DND-41 (cell line): ENCODE measurements around the gene UBE2D2.

Experiments
- ATAC-seq: fragments of 200-7000 bp; cut with Tn5 transposase; 3 replicates; pipeline ENCODE4 v1.9.1; 2021; ENCODE audit warnings: low read depth; ENCODE audit not compliant: insufficient read depth
- DNase-seq: peaks from one replicate; pipeline ENCODE4 v3.0.0-alpha.2; 2020
- H2AFZ ChIP-seq: 2 replicates; pipeline ENCODE4 v1.6.0; 2012; ENCODE audit warnings: low read depth, low read length
- H3K27ac ChIP-seq: 2 replicates; pipeline ENCODE4 v1.5.1; 2012; ENCODE audit warnings: low read length, inconsistent platforms
- H3K27me3 ChIP-seq: fragments of 200-600 bp; sonication (generic); 2 replicates; pipeline ENCODE4 v1.6.0; 2012; ENCODE audit warnings: low read length, mild to moderate bottlenecking, inconsistent platforms; ENCODE audit not compliant: insufficient read depth, poor library complexity
- H3K36me3 ChIP-seq: 2 replicates; pipeline ENCODE4 v1.5.1; 2012; ENCODE audit warnings: low read length, inconsistent platforms; ENCODE audit not compliant: insufficient read depth
- H3K4me1 ChIP-seq: 2 replicates; pipeline ENCODE4 v1.5.1; 2012; ENCODE audit warnings: mild to moderate bottlenecking, low read length; ENCODE audit not compliant: insufficient read depth
- H3K4me2 ChIP-seq: 2 replicates; pipeline ENCODE4 v1.6.0; 2012; ENCODE audit warnings: mild to moderate bottlenecking, moderate library complexity, low read length, inconsistent platforms; ENCODE audit not compliant: insufficient read depth
- H3K4me3 ChIP-seq, 2 experiments: fragments of 200-600 bp in 1 of 2; shearing (Covaris generic) in 1 of 2; 2 replicates each; pipeline ENCODE4 v1.5.1; 2012 to 2016; ENCODE audit warnings: inconsistent platforms in 2 of 2, low read length in 2 of 2, mild to moderate bottlenecking in 2 of 2, low read depth in 1 of 2, moderate library complexity in 1 of 2
- H3K79me2 ChIP-seq: 2 replicates; pipeline ENCODE4 v1.6.0; 2012; ENCODE audit warnings: low read length, inconsistent platforms; ENCODE audit not compliant: insufficient read depth
- H3K9ac ChIP-seq: 2 replicates; pipeline ENCODE4 v1.6.0; 2012; ENCODE audit warnings: low read depth, mild to moderate bottlenecking, inconsistent platforms, low read length, moderate library complexity
- H3K9me3 ChIP-seq: 2 replicates; pipeline ENCODE4 v1.5.1; 2012; ENCODE audit warnings: low read length, moderate library complexity, mild to moderate bottlenecking, inconsistent platforms; ENCODE audit not compliant: insufficient read depth, severe bottlenecking
- H4K20me1 ChIP-seq: 2 replicates; pipeline ENCODE4 v1.6.0; 2012; ENCODE audit warnings: low read length; ENCODE audit not compliant: insufficient read depth
- CTCF ChIP-seq: IDR thresholded peaks from 2 replicates; pipeline ENCODE4 v1.5.1; 2012; ENCODE audit warnings: borderline replicate concordance, low read length, moderate library complexity, mild to moderate bottlenecking; ENCODE audit not compliant: poor library complexity, severe bottlenecking; ENCODE audit errors: extremely low read depth
- EZH2 ChIP-seq: IDR thresholded peaks from 3 replicates; pipeline ENCODE4 v1.6.1; 2012; ENCODE audit warnings: borderline replicate concordance, low read depth, mild to moderate bottlenecking, moderate library complexity, low read length, inconsistent platforms; ENCODE audit not compliant: severe bottlenecking

Gene UBE2D2

GRCh38 chr5:139638090-139638735 lies 77.1 kb downstream of the UBE2D2 start:
- H3K27me3 ChIP-seq, result no peaks in the 10 kb centered on the region
- H3K9me3 ChIP-seq, result no peaks in the 10 kb centered on the region
- H4K20me1 ChIP-seq, result peaks cover 9% of the 10 kb centered on the region
- peak; percentile 3 for DNase-seq
- no peak overlapping the region for H3K4me3 ChIP-seq
- H3K79me2 ChIP-seq, result peaks cover 3% of the 10 kb centered on the region
- H3K9ac ChIP-seq, result no peak overlapping the region
- no peaks in the 10 kb centered on the region for H3K36me3 ChIP-seq
- no peak overlapping the region; the same call in 1 of the 2 replicates for H3K27ac ChIP-seq
- no peak overlapping the region for H3K4me2 ChIP-seq
- peaks cover 47% of the 10 kb centered on the region for H3K4me1 ChIP-seq
- no peak overlapping the region for H2AFZ ChIP-seq
- TF ChIP-seq CTCF, result no peak
- no peak for TF ChIP-seq EZH2
- ATAC-seq, result no peak

GRCh38 chr5:139638736-139639618 lies 77.8 kb downstream of the UBE2D2 start:
- H3K27ac ChIP-seq, result peak overlapping the region; percentile 21; the same call in 1 of the 2 replicates
- H4K20me1 ChIP-seq, result peaks cover 9% of the 10 kb centered on the region
- ATAC-seq, result no peak
- peaks cover 3% of the 10 kb centered on the region for H3K79me2 ChIP-seq
- H3K9ac ChIP-seq, result no peak overlapping the region
- H2AFZ ChIP-seq, result no peak overlapping the region
- H3K9me3 ChIP-seq, result no peaks in the 10 kb centered on the region
- H3K4me2 ChIP-seq, result no peak overlapping the region
- peaks cover 42% of the 10 kb centered on the region for H3K4me1 ChIP-seq
- DNase-seq, result peak; percentile 4
- H3K36me3 ChIP-seq, result no peaks in the 10 kb centered on the region
- TF ChIP-seq EZH2 (no peak), CTCF (no peak)
- no peak overlapping the region for H3K4me3 ChIP-seq
- no peaks in the 10 kb centered on the region for H3K27me3 ChIP-seq

- Histone ChIP-seq H3K27me3 (no peaks in the 10 kb centered on the region), H3K79me2 (peaks cover 3% of the 10 kb centered on the region), H3K4me2 (no peak overlapping the region), H2AFZ (no peak overlapping the region), H3K27ac (peak overlapping the region; percentile 37; the same call in 1 of the 2 replicates), H3K4me3 (no peak overlapping the region), H3K9me3 (no peaks in the 10 kb centered on the region), H3K4me1 (peaks cover 33% of the 10 kb centered on the region), H3K9ac (no peak overlapping the region), H3K36me3 (no peaks in the 10 kb centered on the region), H4K20me1 (peaks cover 10% of the 10 kb centered on the region)
- TF ChIP-seq EZH2 (no peak), CTCF (no peak)
- peak; percentile 18 for DNase-seq
- no peak for ATAC-seq
These were observed 78.7 kb downstream of the UBE2D2 start for GRCh38 chr5:139639619-139640380.
